WI38 (cell line): ENCODE results near the gene ADAP2.

Source experiments
- H3K4me3 ChIP-seq: 2 replicates; pipeline ENCODE4 v1.5.1; 2011; ENCODE audit warnings: low read depth, mild to moderate bottlenecking, control low read depth, low read length
- TF ChIP-seq, protein P1 (sequence below): IDR thresholded peaks from 2 replicates; pipeline ENCODE4 v1.5.1; 2012; ENCODE audit warnings: low read depth, mild to moderate bottlenecking, control low read depth, low read length

ADAP2 gene

DNA sequence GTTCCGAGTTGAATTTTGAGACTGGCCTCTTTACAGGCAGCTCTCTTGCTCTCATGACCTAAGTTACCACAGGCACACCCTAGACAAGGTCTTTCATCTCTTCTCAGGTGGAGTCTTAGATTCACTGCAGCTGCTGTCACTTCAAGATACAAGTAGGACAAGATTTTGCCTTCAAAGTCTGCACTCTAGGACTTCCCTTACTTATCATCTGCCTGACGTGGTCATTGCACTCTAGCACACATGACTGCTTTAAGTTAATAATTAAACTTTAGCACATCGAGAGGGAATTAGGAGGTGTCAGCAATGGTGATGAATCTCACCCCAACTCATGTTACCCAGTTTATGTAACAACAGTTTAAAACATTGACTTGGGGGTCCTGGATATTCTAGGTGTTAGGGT lies 74.7 kb downstream of the ADAP2 start:
- no peak overlapping the region for H3K4me3 ChIP-seq
- TF ChIP-seq, protein P1, sequence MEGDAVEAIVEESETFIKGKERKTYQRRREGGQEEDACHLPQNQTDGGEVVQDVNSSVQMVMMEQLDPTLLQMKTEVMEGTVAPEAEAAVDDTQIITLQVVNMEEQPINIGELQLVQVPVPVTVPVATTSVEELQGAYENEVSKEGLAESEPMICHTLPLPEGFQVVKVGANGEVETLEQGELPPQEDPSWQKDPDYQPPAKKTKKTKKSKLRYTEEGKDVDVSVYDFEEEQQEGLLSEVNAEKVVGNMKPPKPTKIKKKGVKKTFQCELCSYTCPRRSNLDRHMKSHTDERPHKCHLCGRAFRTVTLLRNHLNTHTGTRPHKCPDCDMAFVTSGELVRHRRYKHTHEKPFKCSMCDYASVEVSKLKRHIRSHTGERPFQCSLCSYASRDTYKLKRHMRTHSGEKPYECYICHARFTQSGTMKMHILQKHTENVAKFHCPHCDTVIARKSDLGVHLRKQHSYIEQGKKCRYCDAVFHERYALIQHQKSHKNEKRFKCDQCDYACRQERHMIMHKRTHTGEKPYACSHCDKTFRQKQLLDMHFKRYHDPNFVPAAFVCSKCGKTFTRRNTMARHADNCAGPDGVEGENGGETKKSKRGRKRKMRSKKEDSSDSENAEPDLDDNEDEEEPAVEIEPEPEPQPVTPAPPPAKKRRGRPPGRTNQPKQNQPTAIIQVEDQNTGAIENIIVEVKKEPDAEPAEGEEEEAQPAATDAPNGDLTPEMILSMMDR: no peak

DNA sequence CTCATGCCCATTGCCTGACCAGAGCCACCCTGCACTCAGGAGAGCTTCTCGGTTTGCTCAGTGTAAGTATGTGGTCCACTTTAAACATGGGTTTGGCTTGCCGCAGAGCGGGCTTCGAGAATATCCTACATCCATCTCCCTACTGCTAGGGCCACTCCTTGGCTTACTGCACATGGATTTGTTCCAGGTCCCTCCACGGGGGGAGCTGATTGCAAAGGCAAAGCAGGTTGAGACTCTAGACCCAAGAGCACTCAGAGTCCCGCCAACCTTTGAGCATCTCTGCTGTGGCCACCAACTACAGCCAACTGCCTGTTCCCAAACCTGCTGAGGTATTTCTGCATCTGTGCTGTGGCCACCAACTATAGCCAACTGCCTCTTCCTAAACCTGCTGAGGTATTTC lies 75.5 kb downstream of the ADAP2 start:
- TF ChIP-seq, protein P1: no peak
- no peak overlapping the region for H3K4me3 ChIP-seq

DNA sequence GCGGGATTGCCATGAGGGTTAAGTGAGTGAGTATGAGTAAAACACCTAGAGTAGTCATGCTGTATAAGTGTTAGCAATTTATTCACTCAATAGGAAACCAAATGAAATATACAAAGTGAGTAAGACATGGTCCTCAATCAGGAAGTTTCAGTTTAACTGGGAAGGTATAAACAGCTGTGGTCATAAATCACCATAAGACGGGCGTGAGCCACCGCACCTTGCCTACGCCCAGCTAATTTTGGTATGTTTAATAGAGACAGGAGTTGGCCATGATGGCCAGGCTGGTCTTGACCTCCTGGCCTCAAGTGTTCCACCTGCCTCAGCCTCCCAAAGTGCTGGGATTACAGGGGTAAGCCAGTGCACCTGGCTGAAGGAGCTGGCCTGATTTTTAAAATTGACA lies 76.1 kb downstream of the ADAP2 start:
- no peak overlapping the region for H3K4me3 ChIP-seq
- TF ChIP-seq, protein P1: no peak

DNA sequence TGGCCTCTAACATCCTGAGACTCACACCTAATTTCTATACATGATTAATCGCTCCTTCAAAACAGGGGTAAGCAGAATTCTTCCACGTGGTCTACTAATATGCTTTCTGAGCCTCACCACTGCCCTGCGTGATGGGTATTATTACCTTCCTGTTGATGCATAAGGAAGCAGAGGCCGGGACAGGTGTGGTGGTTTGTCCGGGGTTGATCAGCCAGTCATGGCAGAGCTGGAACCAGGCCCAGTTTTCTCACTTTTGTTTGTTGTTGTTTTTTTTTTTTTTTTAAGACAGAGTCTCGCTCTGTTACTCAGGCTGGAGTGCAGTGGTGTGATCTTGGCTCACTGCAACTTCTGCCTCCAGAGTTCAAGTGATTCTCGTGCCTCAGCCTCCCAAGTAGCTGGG lies 80.3 kb downstream of the ADAP2 start:
- H3K4me3 ChIP-seq: no peak overlapping the region
- TF ChIP-seq, protein P1: no peak

DNA sequence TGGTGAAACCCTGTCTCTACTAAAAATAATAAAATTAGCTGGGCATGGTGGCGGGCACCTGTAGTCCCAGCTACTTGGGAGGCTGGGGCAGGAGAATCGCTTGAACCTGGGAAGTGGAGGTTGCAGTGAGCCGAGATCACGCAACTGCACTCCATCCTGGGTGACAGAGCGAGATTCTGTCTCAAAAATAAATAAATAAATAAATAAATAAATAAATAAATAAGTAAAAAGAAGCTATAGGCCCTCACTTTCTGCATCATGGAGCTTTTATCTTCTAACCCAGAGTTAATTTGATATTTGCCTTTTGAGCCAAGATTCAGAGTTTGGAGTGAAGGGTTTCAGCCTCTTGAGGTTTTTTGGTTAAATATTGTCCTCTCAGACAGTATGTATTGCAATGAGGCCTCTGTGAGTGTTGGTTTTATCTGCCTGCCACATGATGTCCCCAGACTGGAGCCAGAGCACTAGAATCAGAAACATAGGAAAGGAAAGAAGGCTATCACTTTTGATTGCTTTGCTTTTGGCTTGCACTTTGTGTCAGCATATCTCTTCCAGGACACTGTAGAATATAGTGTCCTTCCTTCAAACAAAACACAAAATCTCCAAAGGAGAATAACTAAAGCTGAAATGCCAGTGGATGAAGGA lies 81.6 kb downstream of the ADAP2 start:
- TF ChIP-seq, protein P1: no peak
- no peak overlapping the region for H3K4me3 ChIP-seq

DNA sequence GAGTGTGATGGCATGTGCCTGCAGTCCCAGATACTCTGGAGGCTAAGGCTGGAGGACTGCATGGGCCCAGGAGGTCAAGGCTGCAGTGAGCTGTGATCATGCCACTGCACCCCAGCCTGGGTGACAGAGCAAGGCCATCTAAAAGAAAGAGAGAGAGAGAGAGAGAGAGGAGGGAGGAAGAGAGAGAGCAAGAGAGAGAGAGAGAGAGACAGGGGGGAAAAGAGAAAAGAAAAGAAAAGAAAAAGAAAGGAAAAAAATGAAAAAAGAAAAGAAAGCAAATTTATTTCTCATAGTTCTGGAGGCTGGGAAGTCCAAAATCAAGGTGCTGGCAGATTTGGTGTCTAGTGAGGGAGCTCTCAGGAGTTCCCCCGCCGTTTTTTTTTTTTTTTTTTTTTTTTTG lies 82.4 kb downstream of the ADAP2 start:
- TF ChIP-seq, protein P1: no peak
- H3K4me3 ChIP-seq: no peak overlapping the region

DNA sequence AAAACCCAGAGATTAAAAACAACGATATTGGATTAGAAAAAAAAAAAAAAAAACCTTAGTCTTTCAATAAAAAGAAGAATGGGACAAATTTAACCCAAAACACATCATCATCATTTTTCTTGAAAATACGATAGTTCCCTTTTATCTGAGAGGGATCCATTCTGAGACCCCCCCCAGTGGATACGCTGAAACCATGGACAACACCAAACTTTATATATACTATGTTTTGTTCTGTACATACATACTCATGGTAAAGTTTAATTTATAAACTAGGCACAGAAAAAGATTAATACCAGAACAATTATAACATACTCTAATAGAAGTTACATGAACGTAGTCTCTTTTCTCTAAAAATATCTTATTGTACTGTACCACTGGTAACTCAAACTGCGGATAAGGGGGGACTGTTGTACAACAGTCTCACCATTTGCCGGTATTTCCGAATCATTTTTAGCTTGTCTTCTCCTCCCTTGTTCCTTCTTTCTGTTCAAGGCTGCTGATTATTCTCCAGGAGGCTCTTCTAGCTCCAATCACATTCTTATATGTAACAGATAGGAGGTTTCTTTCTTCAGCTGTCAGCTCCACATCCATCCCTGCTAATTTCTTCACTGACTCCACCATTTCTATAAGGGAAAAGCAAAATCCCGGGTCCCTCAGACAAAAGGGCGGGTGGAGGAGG lies 86.1 kb downstream of the ADAP2 start:
- TF ChIP-seq, protein P1: no peak
- H3K4me3 ChIP-seq: peak overlapping the region; percentile 72
